GM12891 (cell line): ENCODE results near the gene BPIFB4.

Source experiments
- POLR2A ChIP-seq: IDR thresholded peaks from 2 replicates; pipeline ENCODE4 v1.6.1; 2011; ENCODE audit warnings: low read depth, low read length, control low read depth
- POLR2AphosphoS5 ChIP-seq: IDR thresholded peaks from 2 replicates; pipeline ENCODE4 v1.6.1; 2011; ENCODE audit warnings: low read depth, low read length, control low read depth
- POU2F2 ChIP-seq: IDR thresholded peaks from 2 replicates; pipeline ENCODE4 v1.6.1; 2011; ENCODE audit warnings: low read depth, mild to moderate bottlenecking, control low read depth, low read length, moderate library complexity
- SPI1 ChIP-seq: IDR thresholded peaks from 2 replicates; pipeline ENCODE4 v1.6.1; 2011; ENCODE audit warnings: low read depth, low read length, control low read depth
- TAF1 ChIP-seq: IDR thresholded peaks from 2 replicates; pipeline ENCODE4 v1.6.1; 2011; ENCODE audit warnings: low read depth, low read length, control low read depth

GRCh38 chr20:33086052-33086722 lies 6.7 kb downstream of the BPIFB4 start:
- TF ChIP-seq POLR2A (no peak), TAF1 (no peak), POLR2AphosphoS5 (no peak), POU2F2 (no peak), SPI1 (no peak)
